Activated naive CD4-positive, alpha-beta T cell treated with anti-CD3 and anti-CD28 coated beads, Interleukin-2, amount 50 U/mL, for 16 hours (primary cell): ENCODE data around the gene MPHOSPH8.

ENCODE experiments used
- DNase-seq: peaks from one replicate; pipeline ENCODE4 v3.0.0-alpha.2; 2020

Gene MPHOSPH8

GRCh38 chr13:19633479-19634255 is at the start of gene MPHOSPH8:
Gene MPHOSPH8 (plus strand): TSS chr13:19633659. CDS start chr13:19633749, 90 bp downstream.
- DNase-seq: peak; percentile 94

- DNase-seq: peak; percentile 83
Observed at GRCh38 chr13:19586904-19587634, 46.4 kb upstream of the MPHOSPH8 start.

GRCh38 chr13:19587635-19588300 is 45.7 kb upstream of the MPHOSPH8 start:
- no peak for DNase-seq

GRCh38 chr13:19589312-19589711 is 44.1 kb upstream of the MPHOSPH8 start:
- no peak for DNase-seq

GRCh38 chr13:19590423-19590822 is 43.0 kb upstream of the MPHOSPH8 start:
- DNase-seq: no peak

- DNase-seq: no peak
Observed at GRCh38 chr13:19591864-19592263, 41.6 kb upstream of the MPHOSPH8 start.

GRCh38 chr13:19592657-19593180 is 40.7 kb upstream of the MPHOSPH8 start:
- DNase-seq: no peak

- no peak for DNase-seq
Observed at GRCh38 chr13:19596086-19596485, 37.4 kb upstream of the MPHOSPH8 start.

- no peak for DNase-seq
Observed at GRCh38 chr13:19596960-19597361, 36.5 kb upstream of the MPHOSPH8 start.

GRCh38 chr13:19597523-19597922 is 35.9 kb upstream of the MPHOSPH8 start:
- DNase-seq: no peak

- DNase-seq: peak; percentile 43
Observed at GRCh38 chr13:19601749-19602725, 31.4 kb upstream of the MPHOSPH8 start.

- no peak for DNase-seq
Observed at GRCh38 chr13:19604306-19604705, 29.2 kb upstream of the MPHOSPH8 start.

- no peak for DNase-seq
Observed at GRCh38 chr13:19605161-19605955, 28.1 kb upstream of the MPHOSPH8 start.

GRCh38 chr13:19606152-19606551 is 27.3 kb upstream of the MPHOSPH8 start:
- no peak for DNase-seq

- DNase-seq: no peak
Observed at GRCh38 chr13:19606737-19607136, 26.7 kb upstream of the MPHOSPH8 start.

GRCh38 chr13:19607523-19608078 is 25.9 kb upstream of the MPHOSPH8 start:
- DNase-seq: no peak

GRCh38 chr13:19618977-19619376 is 14.5 kb upstream of the MPHOSPH8 start:
- DNase-seq: no peak

- DNase-seq: no peak
Observed at GRCh38 chr13:19622193-19622592, 11.3 kb upstream of the MPHOSPH8 start.

- no peak for DNase-seq
Observed at GRCh38 chr13:19624265-19624664, 9.2 kb upstream of the MPHOSPH8 start.

- DNase-seq: no peak
Observed at GRCh38 chr13:19632915-19633478, 462 bp upstream of the MPHOSPH8 start.
